PC-3 (cell line): ENCODE results near the gene DNAAF3.

ENCODE experiments used
- EZH2 ChIP-seq: fragments of 300-600 bp; sonication (generic); IDR thresholded peaks from one replicate; pipeline ENCODE4 v1.6.1; 2017; ENCODE audit warnings: antibody characterized with exemption, mild to moderate bottlenecking, low read length; ENCODE audit not compliant: unreplicated experiment
- EZH2phosphoT487 ChIP-seq: fragments of 300-600 bp; sonication (generic); IDR thresholded peaks from 2 replicates; pipeline ENCODE4 v1.6.1; 2018; ENCODE audit warnings: mild to moderate bottlenecking, antibody characterized with exemption, low read length, borderline replicate concordance
- TF ChIP-seq, protein P1 (sequence below): fragments of 300-600 bp; sonication (generic); conservative IDR thresholded peaks from 2 replicates; pipeline ENCODE4 v1.5.1; 2017; ENCODE audit warnings: antibody characterized with exemption, low read depth, mild to moderate bottlenecking, low read length

DNA sequence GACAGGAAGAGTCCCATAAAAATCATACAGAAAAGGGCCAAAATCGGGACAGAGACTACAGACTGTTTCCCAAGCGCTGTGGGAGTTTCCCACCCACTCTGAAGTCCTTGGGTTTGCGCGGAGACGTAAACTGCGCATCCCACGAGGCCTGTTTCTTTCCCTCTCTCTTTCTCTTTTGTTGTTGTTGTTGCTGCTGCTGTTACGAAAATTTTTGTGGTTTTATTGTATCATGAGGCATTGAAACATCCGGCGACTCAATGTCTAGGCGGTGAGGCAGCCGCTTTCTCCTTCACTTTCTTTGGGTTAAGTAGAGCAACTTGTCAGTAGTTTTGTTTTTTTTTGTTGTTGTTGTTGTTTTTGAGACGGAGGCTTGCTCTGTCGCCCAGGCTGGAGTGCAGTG is 47.4 kb downstream of the DNAAF3 start:
- TF ChIP-seq, protein P1, sequence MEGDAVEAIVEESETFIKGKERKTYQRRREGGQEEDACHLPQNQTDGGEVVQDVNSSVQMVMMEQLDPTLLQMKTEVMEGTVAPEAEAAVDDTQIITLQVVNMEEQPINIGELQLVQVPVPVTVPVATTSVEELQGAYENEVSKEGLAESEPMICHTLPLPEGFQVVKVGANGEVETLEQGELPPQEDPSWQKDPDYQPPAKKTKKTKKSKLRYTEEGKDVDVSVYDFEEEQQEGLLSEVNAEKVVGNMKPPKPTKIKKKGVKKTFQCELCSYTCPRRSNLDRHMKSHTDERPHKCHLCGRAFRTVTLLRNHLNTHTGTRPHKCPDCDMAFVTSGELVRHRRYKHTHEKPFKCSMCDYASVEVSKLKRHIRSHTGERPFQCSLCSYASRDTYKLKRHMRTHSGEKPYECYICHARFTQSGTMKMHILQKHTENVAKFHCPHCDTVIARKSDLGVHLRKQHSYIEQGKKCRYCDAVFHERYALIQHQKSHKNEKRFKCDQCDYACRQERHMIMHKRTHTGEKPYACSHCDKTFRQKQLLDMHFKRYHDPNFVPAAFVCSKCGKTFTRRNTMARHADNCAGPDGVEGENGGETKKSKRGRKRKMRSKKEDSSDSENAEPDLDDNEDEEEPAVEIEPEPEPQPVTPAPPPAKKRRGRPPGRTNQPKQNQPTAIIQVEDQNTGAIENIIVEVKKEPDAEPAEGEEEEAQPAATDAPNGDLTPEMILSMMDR = no peak
- TF ChIP-seq EZH2 = no peak
- no peak for TF ChIP-seq EZH2phosphoT487
